ENCODE data around the gene GATA6.
"Not testable (repeated sequence)": the region's sequence is repeated elsewhere in the genome, so short reads cannot be mapped to it uniquely, and the experiment has no call there.

GATA6 gene

DNA sequence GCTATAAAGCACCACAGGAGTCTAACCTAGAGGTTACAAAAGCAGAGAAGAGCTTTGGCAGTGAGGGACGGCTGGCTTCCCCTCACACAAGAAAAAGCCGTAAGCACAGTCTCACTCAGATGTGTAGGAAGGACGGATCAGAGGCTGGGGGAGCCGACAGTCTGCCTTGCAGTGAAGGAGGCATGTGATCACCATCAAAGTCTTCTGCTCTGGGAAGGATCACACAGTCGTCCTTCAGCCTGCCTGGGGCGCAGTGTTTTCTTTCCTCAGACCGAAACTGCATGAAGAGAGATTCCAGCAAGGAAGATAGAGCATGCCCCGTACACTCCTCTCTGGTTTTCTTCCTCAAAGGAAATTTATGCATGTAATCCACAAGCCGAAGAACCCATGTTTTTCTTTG lies 24.1 kb downstream of the GATA6 start:
- no peak overlapping the region for H3K23ac ChIP-seq (ENCODE audit: low read length)
- H3K79me1 ChIP-seq (ENCODE audit: low read length): no peaks in the 10 kb centered on the region
- H2AFZ ChIP-seq (ENCODE audit: insufficient read depth, low read length, poor library complexity): no peak overlapping the region
- no CpG with 5 or more reads among the region's 9 CpGs for WGBS (ENCODE audit: extremely low coverage, insufficient coverage, insufficient read length)
- no peaks in the 10 kb centered on the region for H3K27me3 ChIP-seq (ENCODE audit: insufficient read depth, low read length)
- H3K27ac ChIP-seq (ENCODE audit: low read depth, low read length): peak overlapping the region; percentile 61
- H4K8ac ChIP-seq (ENCODE audit: low read depth, low read length): no peak overlapping the region
- H2BK5ac ChIP-seq (ENCODE audit: low read depth, low read length, poor library complexity): no peak overlapping the region
- H4K91ac ChIP-seq (ENCODE audit: low read depth, low read length): no peak overlapping the region
- no peaks in the 10 kb centered on the region for H3K9me3 ChIP-seq (ENCODE audit: insufficient read depth, low read depth, low read length)
- H3K4ac ChIP-seq (ENCODE audit: low read depth, low read length): no peak overlapping the region
- no peak overlapping the region for H3K9ac ChIP-seq (ENCODE audit: low read length)
- no peak for DNase-seq
- no peak overlapping the region for H3K4me3 ChIP-seq (ENCODE audit: low read depth, low read length)
- no peak overlapping the region for H2BK12ac ChIP-seq (ENCODE audit: low read length)
- no peaks in the 10 kb centered on the region for H3K36me3 ChIP-seq (ENCODE audit: control insufficient read depth in 1 of 2, insufficient read depth in 2 of 2, low read length in 2 of 2)
- no peak overlapping the region for H2BK120ac ChIP-seq (ENCODE audit: insufficient read depth, low read length, poor library complexity)
- no peaks in the 10 kb centered on the region for H3K79me2 ChIP-seq (ENCODE audit: control insufficient read depth, insufficient read depth, low read length, poor library complexity)
- H2AK5ac ChIP-seq (ENCODE audit: low read length): no peak overlapping the region
- no peak overlapping the region for H4K12ac ChIP-seq (ENCODE audit: low read depth, low read length)
- H3K18ac ChIP-seq (ENCODE audit: low read length): no peak overlapping the region
- no peak overlapping the region for H3K14ac ChIP-seq (ENCODE audit: low read length)
- no peak overlapping the region for H3K4me2 ChIP-seq (ENCODE audit: low read length)
- H3K4me1 ChIP-seq (ENCODE audit: control insufficient read depth in 1 of 2, insufficient read depth in 2 of 2, low read length in 2 of 2): peaks cover 3 to 7% of the 10 kb centered on the region in 2 experiments

DNA sequence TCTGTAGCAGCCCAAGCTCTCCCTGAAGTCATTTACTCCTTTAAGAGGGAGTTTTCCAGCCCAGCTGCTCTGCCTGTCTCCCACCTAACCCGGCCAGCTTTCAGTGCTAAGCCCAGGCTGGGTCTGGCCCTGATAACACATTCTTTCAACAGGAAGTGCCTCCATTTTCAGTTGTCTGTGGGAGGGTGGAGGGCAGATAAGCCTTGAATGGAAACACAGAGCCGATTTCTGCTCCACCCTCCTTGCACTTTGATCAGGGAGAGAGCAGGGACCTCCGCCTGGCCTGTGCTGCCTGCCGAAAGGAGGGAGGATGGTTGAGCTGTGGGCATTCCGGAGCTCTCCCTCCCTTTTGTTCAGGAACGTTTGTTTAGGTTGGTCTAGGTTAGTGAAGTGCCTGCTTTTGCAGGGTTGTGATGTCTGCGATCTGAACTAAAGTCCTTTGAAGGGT lies 24.8 kb downstream of the GATA6 start:
- H3K9ac ChIP-seq (ENCODE audit: low read length): no peak overlapping the region
- no peaks in the 10 kb centered on the region for H3K9me3 ChIP-seq (ENCODE audit: insufficient read depth, low read depth, low read length)
- no CpG with 5 or more reads among the region's 7 CpGs for WGBS (ENCODE audit: extremely low coverage, insufficient coverage, insufficient read length)
- H3K36me3 ChIP-seq (ENCODE audit: control insufficient read depth in 1 of 2, insufficient read depth in 2 of 2, low read length in 2 of 2): no peaks in the 10 kb centered on the region
- H3K4me1 ChIP-seq (ENCODE audit: control insufficient read depth in 1 of 2, insufficient read depth in 2 of 2, low read length in 2 of 2): peaks cover 3 to 7% of the 10 kb centered on the region in 2 experiments
- H3K79me1 ChIP-seq (ENCODE audit: low read length): no peaks in the 10 kb centered on the region
- H2AK5ac ChIP-seq (ENCODE audit: low read length): no peak overlapping the region
- H3K23ac ChIP-seq (ENCODE audit: low read length): no peak overlapping the region
- H4K91ac ChIP-seq (ENCODE audit: low read depth, low read length): peak overlapping the region; percentile 36
- no peaks in the 10 kb centered on the region for H3K27me3 ChIP-seq (ENCODE audit: insufficient read depth, low read length)
- H3K4ac ChIP-seq (ENCODE audit: low read depth, low read length): no peak overlapping the region
- peak overlapping the region; percentile 67 for H2AFZ ChIP-seq (ENCODE audit: insufficient read depth, low read length, poor library complexity)
- peak overlapping the region; percentile 61 for H3K27ac ChIP-seq (ENCODE audit: low read depth, low read length)
- no peak overlapping the region for H3K4me3 ChIP-seq (ENCODE audit: low read depth, low read length)
- peak overlapping the region; percentile 68 for H4K8ac ChIP-seq (ENCODE audit: low read depth, low read length)
- H2BK120ac ChIP-seq (ENCODE audit: insufficient read depth, low read length, poor library complexity): peak overlapping the region; percentile 19
- no peak overlapping the region for H3K4me2 ChIP-seq (ENCODE audit: low read length)
- H2BK5ac ChIP-seq (ENCODE audit: low read depth, low read length, poor library complexity): peak overlapping the region; percentile 29
- no peak overlapping the region for H3K18ac ChIP-seq (ENCODE audit: low read length)
- peak overlapping the region; percentile 16 for H3K14ac ChIP-seq (ENCODE audit: low read length)
- H3K79me2 ChIP-seq (ENCODE audit: control insufficient read depth, insufficient read depth, low read length, poor library complexity): no peaks in the 10 kb centered on the region
- peak overlapping the region; percentile 22 for H2BK12ac ChIP-seq (ENCODE audit: low read length)
- no peak for DNase-seq
- peak overlapping the region; percentile 33 for H4K12ac ChIP-seq (ENCODE audit: low read depth, low read length)

DNA sequence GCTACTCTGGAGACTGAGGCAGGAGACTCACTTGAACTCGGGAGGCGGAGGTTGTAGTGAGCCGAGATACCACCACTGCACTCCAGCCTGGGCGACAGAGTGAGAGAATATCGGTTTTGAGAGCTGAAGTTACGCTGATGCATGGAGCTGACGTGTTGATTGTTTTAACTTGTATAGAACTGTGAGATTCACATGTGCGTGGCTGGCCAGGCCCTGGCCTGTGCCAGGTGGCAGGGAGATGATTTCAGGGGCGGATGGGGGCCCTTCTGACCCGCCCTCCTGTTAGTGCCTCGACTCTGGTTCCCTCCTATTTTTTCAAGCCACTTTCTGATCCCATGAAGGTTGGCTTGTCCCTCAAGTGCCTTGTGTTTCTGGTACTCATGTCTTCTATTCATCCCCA lies 25.7 kb downstream of the GATA6 start:
- Histone ChIP-seq H3K4me2 (ENCODE audit: low read length) (no peak overlapping the region), H3K79me1 (ENCODE audit: low read length) (no peaks in the 10 kb centered on the region), H3K27me3 (ENCODE audit: insufficient read depth, low read length) (no peaks in the 10 kb centered on the region), H3K9me3 (ENCODE audit: insufficient read depth, low read depth, low read length) (no peaks in the 10 kb centered on the region), H3K27ac (ENCODE audit: low read depth, low read length) (no peak overlapping the region), H2BK12ac (ENCODE audit: low read length) (no peak overlapping the region), H2BK120ac (ENCODE audit: insufficient read depth, low read length, poor library complexity) (no peak overlapping the region), H4K8ac (ENCODE audit: low read depth, low read length) (no peak overlapping the region), H4K91ac (ENCODE audit: low read depth, low read length) (no peak overlapping the region), H2AK5ac (ENCODE audit: low read length) (no peak overlapping the region), H2AFZ (ENCODE audit: insufficient read depth, low read length, poor library complexity) (no peak overlapping the region), H2BK5ac (ENCODE audit: low read depth, low read length, poor library complexity) (no peak overlapping the region), H4K12ac (ENCODE audit: low read depth, low read length) (no peak overlapping the region), H3K4me1 (ENCODE audit: control insufficient read depth in 1 of 2, insufficient read depth in 2 of 2, low read length in 2 of 2) (peaks cover 3 to 7% of the 10 kb centered on the region in 2 experiments), H3K9ac (ENCODE audit: low read length) (no peak overlapping the region), H3K4me3 (ENCODE audit: low read depth, low read length) (no peak overlapping the region), H3K14ac (ENCODE audit: low read length) (no peak overlapping the region), H3K18ac (ENCODE audit: low read length) (no peak overlapping the region), H3K4ac (ENCODE audit: low read depth, low read length) (no peak overlapping the region), H3K79me2 (ENCODE audit: control insufficient read depth, insufficient read depth, low read length, poor library complexity) (no peaks in the 10 kb centered on the region), H3K23ac (ENCODE audit: low read length) (no peak overlapping the region), H3K36me3 (ENCODE audit: control insufficient read depth in 1 of 2, insufficient read depth in 2 of 2, low read length in 2 of 2) (no peaks in the 10 kb centered on the region)
- no CpG with 5 or more reads among the region's 11 CpGs for WGBS (ENCODE audit: extremely low coverage, insufficient coverage, insufficient read length)
- no peak for DNase-seq

DNA sequence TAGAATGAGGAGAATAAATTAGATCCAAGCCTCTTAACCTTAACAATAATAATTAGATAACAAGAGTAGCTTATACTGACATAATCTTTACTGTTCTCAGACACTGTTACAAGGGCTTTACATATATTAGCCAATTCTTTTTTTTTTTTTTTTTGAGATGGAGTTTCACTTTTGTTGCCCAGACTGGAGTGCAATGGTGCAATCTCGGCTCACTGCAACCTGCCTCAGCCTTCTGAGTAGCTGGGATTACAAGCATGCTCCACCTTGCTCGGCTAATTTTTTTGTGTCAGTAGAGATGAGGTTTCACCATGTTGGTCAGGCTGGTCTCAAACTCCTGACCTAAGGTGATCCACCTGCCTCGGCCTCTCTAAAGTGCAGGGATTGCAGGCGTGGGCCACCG lies 27.6 kb downstream of the GATA6 start:
- not testable (repeated sequence) for H3K18ac ChIP-seq (ENCODE audit: low read length); H3K36me3 ChIP-seq (ENCODE audit: control insufficient read depth in 1 of 2, insufficient read depth in 2 of 2, low read length in 2 of 2); H3K79me1 ChIP-seq (ENCODE audit: low read length); H2BK120ac ChIP-seq (ENCODE audit: insufficient read depth, low read length, poor library complexity); H3K4me3 ChIP-seq (ENCODE audit: low read depth, low read length); H3K27me3 ChIP-seq (ENCODE audit: insufficient read depth, low read length); H2BK12ac ChIP-seq (ENCODE audit: low read length); H4K12ac ChIP-seq (ENCODE audit: low read depth, low read length); H3K4me1 ChIP-seq (ENCODE audit: control insufficient read depth in 1 of 2, insufficient read depth in 2 of 2, low read length in 2 of 2); H4K8ac ChIP-seq (ENCODE audit: low read depth, low read length); H3K9me3 ChIP-seq (ENCODE audit: insufficient read depth, low read depth, low read length); H2AK5ac ChIP-seq (ENCODE audit: low read length); H3K79me2 ChIP-seq (ENCODE audit: control insufficient read depth, insufficient read depth, low read length, poor library complexity); H3K23ac ChIP-seq (ENCODE audit: low read length); H2AFZ ChIP-seq (ENCODE audit: insufficient read depth, low read length, poor library complexity); H3K14ac ChIP-seq (ENCODE audit: low read length); H4K91ac ChIP-seq (ENCODE audit: low read depth, low read length); H3K9ac ChIP-seq (ENCODE audit: low read length); H3K27ac ChIP-seq (ENCODE audit: low read depth, low read length); H2BK5ac ChIP-seq (ENCODE audit: low read depth, low read length, poor library complexity); H3K4ac ChIP-seq (ENCODE audit: low read depth, low read length); H3K4me2 ChIP-seq (ENCODE audit: low read length); DNase-seq
- WGBS (ENCODE audit: extremely low coverage, insufficient coverage, insufficient read length): no CpG with 5 or more reads among the region's 5 CpGs
